Measurements from ENCODE around the gene FILIP1L. TPM values are rescaled to one million over a fixed set of nuclear protein-coding genes. Genes with fewer than 3 reads are reported as not detected.

The FILIP1L gene
- total and polyA plus RNA-seq, 2 donors (not counting 1 experiment from before 2014, with no cell fraction given) = 0.32 to 0.48 TPM

DNA sequence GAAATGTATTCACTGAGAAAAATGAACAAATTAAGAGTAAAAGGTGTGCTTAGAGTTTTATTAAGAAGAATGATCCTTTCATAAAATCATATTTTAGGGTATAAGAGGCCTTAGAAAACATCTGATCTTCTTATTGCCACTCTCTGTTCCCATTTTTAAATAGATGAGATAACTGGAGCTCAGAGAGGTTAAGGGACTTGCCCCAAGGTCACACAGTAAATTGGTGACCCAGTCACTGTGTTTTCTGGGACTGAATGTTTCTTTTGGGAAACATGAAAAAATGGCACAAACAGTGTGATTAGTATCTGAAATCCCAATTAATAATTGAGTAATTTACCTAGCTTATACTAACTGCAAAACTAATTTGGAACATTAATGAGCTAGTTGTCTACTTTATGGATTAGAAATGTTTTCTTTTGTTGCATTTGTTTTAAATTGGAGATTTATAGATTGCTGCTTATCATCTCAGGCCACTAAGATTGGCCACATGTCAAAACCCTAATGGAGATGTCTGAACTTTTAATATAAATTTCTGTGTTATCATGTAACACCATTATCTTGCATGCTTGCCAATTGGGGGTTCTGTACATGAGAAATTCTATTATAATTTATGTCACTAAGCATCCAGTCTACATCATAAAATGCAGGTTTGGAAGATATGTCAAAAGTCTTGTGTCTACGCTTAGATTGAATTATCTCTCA is 231.7 kb downstream of the FILIP1L start:
- no peak for DNase-seq
- ATAC-seq (ENCODE audit: low read depth) = no peak
- Mint-ChIP-seq H3K27ac (no peak overlapping the region), H3K9me3 (ENCODE audit: insufficient read depth) (no peaks in the 10 kb centered on the region), H3K4me1 (peaks cover 7% of the 10 kb centered on the region), H3K27me3 (no peaks in the 10 kb centered on the region), H3K4me3 (no peak overlapping the region)
- no peaks in the 10 kb centered on the region for H3K79me2 ChIP-seq (ENCODE audit: control insufficient read depth, insufficient read depth, low read length)
- H3K27me3 ChIP-seq (replicated peaks in 1 of 4; ENCODE audit: control extremely low read depth in 1 of 4, control insufficient read depth in 3 of 4, insufficient read depth in 4 of 4, low read length in 3 of 4) = no peaks in the 10 kb centered on the region
- no peak overlapping the region for H3K4me3 ChIP-seq (ENCODE audit: control extremely low read depth in 1 of 5, extremely low read depth in 1 of 5, insufficient read depth in 1 of 5, low read depth in 2 of 5, low read length in 4 of 5)
- H3K27ac ChIP-seq (ENCODE audit: low read length in 2 of 2) = no peak overlapping the region
- no peaks in the 10 kb centered on the region for H4K20me1 ChIP-seq (ENCODE audit: control insufficient read depth, insufficient read depth, low read length, poor library complexity, severe bottlenecking)
- intact Hi-C loops (cut with micrococcal nuclease) = no loop called here
- no CpG with 5 or more reads among the region's 1 CpG for WGBS (ENCODE audit: insufficient coverage)
- H3K9ac ChIP-seq (ENCODE audit: low read length) = no peak overlapping the region
- H3K9me3 ChIP-seq (ENCODE audit: control extremely low read depth in 1 of 3, control insufficient read depth in 2 of 3, insufficient read depth in 1 of 3, low read length in 2 of 3) = no peaks in the 10 kb centered on the region
- POLR2A ChIA-PET = no interaction called here
- no peak overlapping the region for H2AFZ ChIP-seq (ENCODE audit: insufficient read depth, low read depth, low read length, poor library complexity, severe bottlenecking)
- CTCF ChIA-PET = no interaction called here
- no peaks in the 10 kb centered on the region for H3K4me1 ChIP-seq (ENCODE audit: control insufficient read depth in 2 of 2, insufficient read depth in 2 of 2, low read length in 2 of 2)
- H3K4me2 ChIP-seq (replicated peaks; ENCODE audit: low read depth, low read length, poor library complexity, severe bottlenecking) = no peak overlapping the region
- TF ChIP-seq, protein P1, sequence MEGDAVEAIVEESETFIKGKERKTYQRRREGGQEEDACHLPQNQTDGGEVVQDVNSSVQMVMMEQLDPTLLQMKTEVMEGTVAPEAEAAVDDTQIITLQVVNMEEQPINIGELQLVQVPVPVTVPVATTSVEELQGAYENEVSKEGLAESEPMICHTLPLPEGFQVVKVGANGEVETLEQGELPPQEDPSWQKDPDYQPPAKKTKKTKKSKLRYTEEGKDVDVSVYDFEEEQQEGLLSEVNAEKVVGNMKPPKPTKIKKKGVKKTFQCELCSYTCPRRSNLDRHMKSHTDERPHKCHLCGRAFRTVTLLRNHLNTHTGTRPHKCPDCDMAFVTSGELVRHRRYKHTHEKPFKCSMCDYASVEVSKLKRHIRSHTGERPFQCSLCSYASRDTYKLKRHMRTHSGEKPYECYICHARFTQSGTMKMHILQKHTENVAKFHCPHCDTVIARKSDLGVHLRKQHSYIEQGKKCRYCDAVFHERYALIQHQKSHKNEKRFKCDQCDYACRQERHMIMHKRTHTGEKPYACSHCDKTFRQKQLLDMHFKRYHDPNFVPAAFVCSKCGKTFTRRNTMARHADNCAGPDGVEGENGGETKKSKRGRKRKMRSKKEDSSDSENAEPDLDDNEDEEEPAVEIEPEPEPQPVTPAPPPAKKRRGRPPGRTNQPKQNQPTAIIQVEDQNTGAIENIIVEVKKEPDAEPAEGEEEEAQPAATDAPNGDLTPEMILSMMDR (IDR thresholded peaks at IDR 0.05) = no peak
- no peak for TF ChIP-seq EZH2 (IDR thresholded peaks at IDR 0.05; ENCODE audit: borderline replicate concordance, insufficient read depth, low read depth, low read length, poor library complexity, severe bottlenecking)
- H3K36me3 ChIP-seq (replicated peaks in 1 of 2; ENCODE audit: control extremely low read depth in 1 of 2, control insufficient read depth in 1 of 2, extremely low read depth in 1 of 2, insufficient read depth in 2 of 2, low read length in 1 of 2) = no peaks in the 10 kb centered on the region

DNA sequence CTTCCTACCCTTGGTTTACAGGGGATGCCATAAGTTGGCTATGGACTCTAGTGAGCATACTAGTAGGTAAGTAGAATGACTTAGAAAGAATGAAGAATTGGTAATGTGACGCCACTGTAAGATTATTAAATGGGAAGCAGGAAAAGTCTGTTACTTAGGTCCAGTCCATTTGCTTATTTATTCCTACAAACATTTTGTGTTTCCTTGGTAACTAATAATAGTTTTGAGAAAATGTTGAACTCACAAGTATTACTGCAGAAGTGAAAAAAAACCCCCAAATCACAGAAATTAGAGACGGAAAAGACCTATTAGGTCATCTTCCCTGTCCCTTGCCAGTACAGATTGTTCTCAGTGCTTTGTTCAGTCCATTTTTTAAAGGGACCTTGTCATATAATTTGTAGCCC is 233.2 kb downstream of the FILIP1L start:
- no peaks in the 10 kb centered on the region for H3K9me3 ChIP-seq (ENCODE audit: control extremely low read depth in 1 of 3, control insufficient read depth in 2 of 3, insufficient read depth in 1 of 3, low read length in 2 of 3)
- TF ChIP-seq, protein P1 (IDR thresholded peaks at IDR 0.05) = no peak
- TF ChIP-seq EZH2 (IDR thresholded peaks at IDR 0.05; ENCODE audit: borderline replicate concordance, insufficient read depth, low read depth, low read length, poor library complexity, severe bottlenecking) = no peak
- no peak overlapping the region for H3K27ac ChIP-seq (ENCODE audit: low read length in 2 of 2)
- H3K4me1 Mint-ChIP-seq = peaks cover 12% of the 10 kb centered on the region
- no peaks in the 10 kb centered on the region for H3K79me2 ChIP-seq (ENCODE audit: control insufficient read depth, insufficient read depth, low read length)
- intact Hi-C loops (cut with micrococcal nuclease) = no loop called here
- H3K27ac Mint-ChIP-seq = no peak overlapping the region
- DNase-seq = no peak
- no peaks in the 10 kb centered on the region for H3K4me1 ChIP-seq (ENCODE audit: control insufficient read depth in 2 of 2, insufficient read depth in 2 of 2, low read length in 2 of 2)
- no peak overlapping the region for H3K9ac ChIP-seq (ENCODE audit: low read length)
- H3K4me2 ChIP-seq (replicated peaks; ENCODE audit: low read depth, low read length, poor library complexity, severe bottlenecking) = no peak overlapping the region
- no peaks in the 10 kb centered on the region for H3K36me3 ChIP-seq (replicated peaks in 1 of 2; ENCODE audit: control extremely low read depth in 1 of 2, control insufficient read depth in 1 of 2, extremely low read depth in 1 of 2, insufficient read depth in 2 of 2, low read length in 1 of 2)
- WGBS (ENCODE audit: insufficient coverage) = 88% methylated on average over 1 of the region's 2 CpGs
- no peak overlapping the region for H2AFZ ChIP-seq (ENCODE audit: insufficient read depth, low read depth, low read length, poor library complexity, severe bottlenecking)
- no peak overlapping the region for H3K4me3 Mint-ChIP-seq
- H4K20me1 ChIP-seq (ENCODE audit: control insufficient read depth, insufficient read depth, low read length, poor library complexity, severe bottlenecking) = no peaks in the 10 kb centered on the region
- H3K4me3 ChIP-seq (ENCODE audit: control extremely low read depth in 1 of 5, extremely low read depth in 1 of 5, insufficient read depth in 1 of 5, low read depth in 2 of 5, low read length in 4 of 5) = no peak overlapping the region
- H3K27me3 ChIP-seq (replicated peaks in 1 of 4; ENCODE audit: control extremely low read depth in 1 of 4, control insufficient read depth in 3 of 4, insufficient read depth in 4 of 4, low read length in 3 of 4) = no peaks in the 10 kb centered on the region
- no peak for ATAC-seq (ENCODE audit: low read depth)
- no peaks in the 10 kb centered on the region for H3K27me3 Mint-ChIP-seq
- ChIA-PET POLR2A (no interaction called here), CTCF (no interaction called here)
- H3K9me3 Mint-ChIP-seq (ENCODE audit: insufficient read depth) = no peaks in the 10 kb centered on the region

Data from B cell (primary cell).